Chondrocyte (in vitro differentiated cells): Measurements from ENCODE around the gene GAL3ST1. TPM values are rescaled to one million over a fixed set of nuclear protein-coding genes. Genes with fewer than 3 reads are reported as not detected.
"Not testable (repeated sequence)": the region's sequence is repeated elsewhere in the genome, so short reads cannot be mapped to it uniquely, and the experiment has no call there.

Experiments used
- DNase-seq: peaks from one replicate; pipeline ENCODE4 v3.0.0; 2021; ENCODE audit warnings: mixed read lengths, low spot score
- H3K27ac Mint-ChIP-seq: one replicate; pipeline ENCODE4 v1.8.0; 2021; ENCODE audit warnings: mild to moderate bottlenecking, moderate library complexity, mixed read lengths; ENCODE audit not compliant: unreplicated experiment
- H3K27me3 Mint-ChIP-seq: 2 replicates; pipeline ENCODE4 v1.8.0; 2021; ENCODE audit warnings: low read depth, mixed read lengths
- H3K36me3 Mint-ChIP-seq: 2 replicates; pipeline ENCODE4 v1.8.0; 2021; ENCODE audit warnings: low read depth, mixed read lengths
- H3K4me1 Mint-ChIP-seq: 2 replicates; pipeline ENCODE4 v1.8.0; 2021; ENCODE audit warnings: low read depth, mild to moderate bottlenecking, mixed read lengths
- H3K4me3 Mint-ChIP-seq: one replicate; pipeline ENCODE4 v1.8.0; 2021; ENCODE audit warnings: mild to moderate bottlenecking, moderate library complexity, mixed read lengths; ENCODE audit not compliant: unreplicated experiment
- H3K9me3 Mint-ChIP-seq: 2 replicates; pipeline ENCODE4 v1.8.0; 2021; ENCODE audit warnings: low read depth, mixed read lengths
- CTCF ChIP-seq: fragments of 200-600 bp; sonication (generic); IDR thresholded peaks from 2 replicates; pipeline ENCODE4 v1.5.0; 2021; ENCODE audit warnings: antibody characterized with exemption, mild to moderate bottlenecking, moderate library complexity
- total RNA-seq: library from RNA; stranded (reverse); gene quantifications from 3 replicates; pipeline ENCODE4 v1.2.1, GENCODE V29; 2021

The GAL3ST1 gene
- total RNA-seq, 1 donor from 2014 or later, result 3.9 TPM

- TF ChIP-seq CTCF, result no peak
- Mint-ChIP-seq H3K36me3 (no peaks in the 10 kb centered on the region), H3K27me3 (peaks cover 13% of the 10 kb centered on the region), H3K27ac (no peak overlapping the region), H3K9me3 (no peaks in the 10 kb centered on the region), H3K4me3 (no peak overlapping the region), H3K4me1 (peaks cover 6% of the 10 kb centered on the region)
- DNase-seq, result no peak
Observed at GRCh38 chr22:30564045-30564760, 10.3 kb downstream of the GAL3ST1 start.

- Mint-ChIP-seq H3K4me1 (peaks cover 6% of the 10 kb centered on the region), H3K27me3 (peaks cover 11% of the 10 kb centered on the region), H3K27ac (no peak overlapping the region), H3K36me3 (no peaks in the 10 kb centered on the region), H3K4me3 (no peak overlapping the region), H3K9me3 (no peaks in the 10 kb centered on the region)
- DNase-seq, result no peak
- TF ChIP-seq CTCF, result no peak
Observed at GRCh38 chr22:30562366-30562765, 12.1 kb downstream of the GAL3ST1 start.

- TF ChIP-seq CTCF, result no peak
- no peaks in the 10 kb centered on the region for H3K36me3 Mint-ChIP-seq
- H3K27me3 Mint-ChIP-seq, result peaks cover 8% of the 10 kb centered on the region
- no peak for DNase-seq
- H3K9me3 Mint-ChIP-seq, result no peaks in the 10 kb centered on the region
- H3K4me1 Mint-ChIP-seq, result peaks cover 6% of the 10 kb centered on the region
- H3K4me3 Mint-ChIP-seq, result no peak overlapping the region
- no peak overlapping the region for H3K27ac Mint-ChIP-seq
Observed at GRCh38 chr22:30561402-30562189, 12.9 kb downstream of the GAL3ST1 start.

GRCh38 chr22:30560643-30561202, 13.7 kb downstream of the GAL3ST1 start:
- H3K9me3 Mint-ChIP-seq, H3K4me1 Mint-ChIP-seq, DNase-seq, H3K4me3 Mint-ChIP-seq, H3K27me3 Mint-ChIP-seq, H3K27ac Mint-ChIP-seq, H3K36me3 Mint-ChIP-seq: not testable (repeated sequence)
- peak; percentile 37 for TF ChIP-seq CTCF

GRCh38 chr22:30559889-30560288, 14.6 kb downstream of the GAL3ST1 start:
- no peaks in the 10 kb centered on the region for H3K36me3 Mint-ChIP-seq
- H3K27me3 Mint-ChIP-seq, result peaks cover 2% of the 10 kb centered on the region
- no peak overlapping the region for H3K27ac Mint-ChIP-seq
- H3K9me3 Mint-ChIP-seq, result no peaks in the 10 kb centered on the region
- H3K4me3 Mint-ChIP-seq, result no peak overlapping the region
- peaks cover 6% of the 10 kb centered on the region for H3K4me1 Mint-ChIP-seq
- no peak for TF ChIP-seq CTCF
- DNase-seq, result no peak
